GM10266 (cell line): Measurements from ENCODE around the gene P4HTM.
A peak's percentile ranks its signal among the peaks of the same experiment; 100 is the strongest.

Source experiments
- DNase-seq: peaks from one replicate; pipeline ENCODE4 v3.0.0; 2012; ENCODE audit errors: extremely low spot score
- CTCF ChIP-seq: IDR thresholded peaks from 2 replicates; pipeline ENCODE4 v1.5.1; 2012; ENCODE audit warnings: mild to moderate bottlenecking, low read depth; ENCODE audit not compliant: control insufficient read depth, insufficient read depth; ENCODE audit errors: missing control alignments

Gene P4HTM

GRCh38 chr3:49025793-49026520 is 35.9 kb downstream of the P4HTM start:
- TF ChIP-seq CTCF: no peak
- DNase-seq: no peak

- TF ChIP-seq CTCF: no peak
- no peak for DNase-seq
These were observed 36.5 kb downstream of the P4HTM start for GRCh38 chr3:49026536-49026935.

GRCh38 chr3:49027634-49028033 is 37.6 kb downstream of the P4HTM start:
- DNase-seq: no peak
- TF ChIP-seq CTCF: no peak

GRCh38 chr3:49028298-49028672 is 38.2 kb downstream of the P4HTM start:
- DNase-seq: no peak
- no peak for TF ChIP-seq CTCF

GRCh38 chr3:49028673-49029562 is 38.9 kb downstream of the P4HTM start, which contains the start of gene IMPDH2:
TSS of gene IMPDH2 (minus strand) at chr3:49029398. CDS start at chr3:49029350, 48 bp downstream.
- TF ChIP-seq CTCF: peak; percentile 38
- peak; percentile 89 for DNase-seq

GRCh38 chr3:49029563-49029884 is 39.5 kb downstream of the P4HTM start:
- no peak for TF ChIP-seq CTCF
- no peak for DNase-seq

- no peak for TF ChIP-seq CTCF
- DNase-seq: no peak
These were observed 40.3 kb downstream of the P4HTM start for GRCh38 chr3:49030321-49030720.
